OCI-M2 (cell line): ENCODE measurements around the gene PRR14.
"Not testable (repeated sequence)": the region's sequence is repeated elsewhere in the genome, so short reads cannot be mapped to it uniquely, and the experiment has no call there.

Experiments
- DNase-seq: peaks from one replicate; lab custom pipeline; 2025; ENCODE audit not compliant: unreplicated experiment; lab: John Stamatoyannopoulos, UW

The PRR14 gene

DNA sequence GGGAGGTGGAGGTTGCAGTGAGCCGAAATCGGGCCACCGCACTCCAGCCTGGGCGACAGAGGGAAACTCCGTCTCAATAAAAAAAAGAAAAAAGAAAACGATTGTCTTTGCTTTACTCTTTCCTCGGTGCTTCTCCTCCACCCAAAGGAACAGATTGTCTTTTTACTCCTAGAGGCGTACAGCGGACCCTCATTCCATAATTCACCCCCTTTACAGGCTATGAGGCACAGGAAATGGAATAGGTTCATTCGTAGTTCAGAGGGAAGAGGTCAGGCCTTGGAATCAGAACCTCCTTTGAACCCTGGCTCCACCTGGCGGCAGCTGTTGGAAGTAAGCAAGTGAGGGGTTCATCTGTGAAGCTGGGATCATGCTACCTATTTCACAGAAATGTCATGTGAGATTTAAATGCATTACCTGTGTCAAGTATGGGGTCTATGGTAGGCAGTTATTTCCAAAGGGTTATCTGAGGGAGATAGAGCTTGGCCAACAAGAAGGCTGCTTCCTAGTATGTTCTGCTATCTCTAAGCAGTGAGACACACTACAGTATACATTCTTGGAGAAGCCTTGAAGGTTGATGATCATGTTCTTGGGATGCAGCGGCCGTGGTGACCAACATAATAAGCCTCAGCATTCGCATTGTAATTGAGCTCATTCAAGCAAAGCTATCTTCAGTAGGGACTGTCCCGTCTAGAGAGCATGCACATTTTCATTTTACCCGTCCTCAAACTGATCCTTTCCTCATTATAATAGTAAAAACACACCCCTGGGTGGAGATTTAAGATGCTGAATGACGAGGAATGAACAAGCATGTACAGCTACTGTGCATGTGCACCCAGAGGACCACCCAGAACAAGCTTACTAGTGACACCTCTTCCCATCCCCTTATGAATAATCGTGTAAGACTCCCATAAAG lies 21.9 kb upstream of the PRR14 start:
- peak; percentile 35 for DNase-seq

DNA sequence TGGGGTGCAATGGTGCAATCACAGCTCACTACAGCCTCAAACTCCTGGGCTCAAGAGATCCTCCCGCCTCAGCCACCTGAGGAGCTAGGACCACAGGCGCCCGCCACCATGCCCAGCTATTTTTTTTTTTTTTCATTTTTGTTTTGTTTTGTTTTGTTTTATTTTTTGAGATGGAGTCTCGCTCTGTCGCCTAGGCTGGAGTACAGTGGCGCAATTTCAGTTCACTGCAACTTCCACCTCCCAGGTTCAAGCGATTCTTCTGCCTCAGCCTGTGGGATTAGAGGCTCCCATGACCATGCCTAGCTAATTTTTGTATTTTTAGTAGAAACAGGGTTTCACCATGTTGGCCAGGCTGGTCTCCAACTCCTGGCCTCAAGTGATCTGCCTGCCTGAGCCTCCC lies 18.3 kb upstream of the PRR14 start:
- not testable (repeated sequence) for DNase-seq

DNA sequence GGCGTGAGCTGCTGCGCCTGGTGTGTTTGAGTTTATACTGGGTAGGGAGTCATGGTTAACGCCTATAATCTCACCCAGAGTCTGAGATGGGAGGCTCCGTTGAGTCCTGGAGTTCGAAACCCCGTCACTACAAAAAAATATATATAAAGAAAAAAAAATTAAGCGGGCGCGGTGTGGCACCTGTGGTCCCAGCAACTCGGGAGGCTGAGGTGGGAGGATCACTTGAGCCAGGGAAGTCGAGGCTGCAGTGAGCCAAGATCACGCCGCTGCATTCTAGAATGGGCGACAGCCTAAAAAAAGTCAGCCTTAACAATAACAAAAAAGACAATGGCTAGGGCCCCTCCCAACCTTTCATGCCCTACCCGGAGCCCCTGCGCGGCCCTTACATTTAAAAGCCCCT lies 17.2 kb upstream of the PRR14 start:
- no peak for DNase-seq

DNA sequence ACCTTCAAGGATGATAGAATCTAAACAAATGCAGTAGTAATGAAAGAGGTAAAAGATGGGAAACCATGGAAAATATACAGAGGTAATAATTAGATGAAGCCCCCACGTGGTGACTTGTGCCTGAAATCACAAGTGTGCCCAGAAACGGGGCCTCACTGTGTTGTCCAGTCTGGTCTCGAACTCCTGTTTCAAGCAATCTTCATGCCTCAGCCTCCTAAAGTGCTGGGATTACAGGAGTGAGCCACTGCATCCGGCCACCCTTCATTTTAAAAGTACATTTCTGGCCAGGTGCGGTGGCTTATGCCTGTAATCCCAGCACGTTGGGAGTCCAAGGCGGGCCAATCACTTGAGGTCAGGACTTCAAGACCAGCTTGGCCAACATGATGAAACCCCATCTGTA lies 14.2 kb upstream of the PRR14 start:
- no peak for DNase-seq

DNA sequence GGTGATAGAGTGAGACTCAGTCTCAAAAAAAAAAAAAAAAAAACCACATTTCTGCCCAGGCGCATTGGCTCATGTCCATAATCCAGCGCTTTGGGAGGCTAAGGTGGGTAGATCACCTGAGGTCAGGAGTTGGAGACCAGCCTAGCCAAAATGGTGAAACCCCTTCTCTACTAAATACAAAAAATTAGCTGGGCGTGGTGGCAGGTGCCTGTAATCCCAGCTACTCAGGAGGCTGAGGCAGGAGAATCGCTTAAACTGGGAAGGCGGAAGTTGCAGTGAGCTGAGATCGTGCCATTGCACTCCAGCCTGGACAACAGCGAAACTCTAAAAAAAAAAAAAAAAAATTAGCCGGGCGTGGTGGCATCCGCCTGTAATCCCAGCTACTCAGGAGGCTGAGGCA lies 13.6 kb upstream of the PRR14 start:
- DNase-seq: not testable (repeated sequence)

DNA sequence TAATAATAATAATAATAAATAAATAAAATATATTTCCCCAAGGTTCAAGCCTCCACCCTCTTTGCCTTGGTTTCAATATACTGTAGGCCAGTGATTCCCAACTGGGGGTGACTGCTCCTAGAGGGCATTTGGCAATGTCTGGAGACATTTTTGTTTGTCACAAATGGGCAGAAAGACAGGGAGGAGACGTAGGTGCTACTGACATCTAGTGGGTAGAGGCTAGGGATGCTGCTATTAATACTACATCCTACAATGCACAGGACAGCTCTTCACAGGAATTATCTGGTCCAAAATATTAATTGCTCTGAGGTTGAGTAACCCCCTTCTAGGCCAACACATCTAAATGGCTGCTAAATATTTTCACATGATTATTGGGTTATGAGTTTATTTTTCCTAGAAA lies 12.8 kb upstream of the PRR14 start:
- DNase-seq: no peak

DNA sequence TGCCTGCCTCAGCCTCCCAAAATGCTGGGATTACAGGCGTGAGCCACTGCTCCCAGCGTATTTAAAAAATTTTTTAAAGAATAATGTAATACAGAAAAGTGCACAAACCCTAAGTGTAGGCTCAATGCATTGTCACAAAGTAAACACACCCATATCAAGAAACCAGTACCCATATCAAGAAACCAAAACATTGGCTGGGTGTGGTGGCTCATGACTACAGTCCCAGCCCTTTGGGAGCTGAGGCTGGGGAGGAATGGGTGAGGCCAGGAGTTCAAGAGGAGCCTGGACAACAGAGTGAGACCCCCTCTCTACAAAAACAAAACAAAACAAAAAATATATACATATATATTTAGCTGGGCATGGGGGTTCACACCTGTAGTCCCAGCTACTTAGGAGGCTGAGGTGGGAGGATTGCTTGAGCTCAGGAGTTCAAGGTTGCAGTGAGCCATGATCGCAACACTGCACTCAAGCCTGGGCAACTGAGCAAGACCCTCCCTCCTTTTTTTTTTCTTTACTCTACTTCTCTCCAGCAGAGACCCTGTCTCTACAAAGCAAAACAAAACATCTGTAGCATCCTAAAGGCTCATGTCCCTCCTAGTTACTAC lies 9.3 kb upstream of the PRR14 start:
- DNase-seq: no peak

DNA sequence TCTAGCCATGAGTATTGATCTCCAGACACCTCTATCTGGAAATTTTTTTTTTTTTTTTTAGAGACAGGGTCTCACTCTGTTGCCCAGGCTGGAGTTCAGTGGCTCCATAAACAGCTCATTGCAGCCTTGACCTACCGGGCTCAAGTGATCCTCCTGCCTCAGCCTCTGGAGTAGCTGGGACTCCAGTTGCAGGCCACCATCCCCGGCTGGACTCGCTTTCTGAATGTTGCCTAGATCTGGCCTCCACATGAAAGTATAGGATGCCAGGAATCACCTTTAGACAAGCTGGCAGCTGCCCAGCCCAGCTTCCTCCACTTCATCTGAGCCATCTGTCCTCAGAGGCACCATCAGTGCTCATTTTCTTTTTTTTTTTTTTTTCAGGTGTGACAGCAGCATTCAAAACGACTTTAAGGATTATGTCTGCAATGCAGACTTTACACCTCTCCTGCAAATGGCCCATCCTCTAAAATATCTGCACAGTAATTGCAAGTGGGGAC lies 6.4 kb upstream of the PRR14 start:
- no peak for DNase-seq

DNA sequence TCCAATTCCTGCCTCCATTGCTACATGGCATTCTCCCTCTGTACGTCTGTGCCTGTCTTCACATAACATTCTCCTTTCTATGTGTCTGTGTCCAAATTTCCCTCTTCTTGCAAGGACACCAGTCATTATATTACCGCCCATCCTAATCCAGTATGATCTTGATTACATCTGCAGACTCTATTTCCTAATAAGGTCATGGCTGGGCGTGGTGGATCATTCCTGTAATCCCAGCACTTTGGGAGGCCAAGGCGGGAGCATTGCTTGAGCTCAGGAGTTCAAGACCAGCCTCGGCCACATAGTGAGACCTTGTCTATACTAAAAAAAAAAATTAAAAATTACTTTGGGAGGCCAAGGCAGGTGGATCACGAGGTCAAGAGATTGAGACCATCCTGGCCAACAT lies 5.0 kb upstream of the PRR14 start:
- DNase-seq: no peak

DNA sequence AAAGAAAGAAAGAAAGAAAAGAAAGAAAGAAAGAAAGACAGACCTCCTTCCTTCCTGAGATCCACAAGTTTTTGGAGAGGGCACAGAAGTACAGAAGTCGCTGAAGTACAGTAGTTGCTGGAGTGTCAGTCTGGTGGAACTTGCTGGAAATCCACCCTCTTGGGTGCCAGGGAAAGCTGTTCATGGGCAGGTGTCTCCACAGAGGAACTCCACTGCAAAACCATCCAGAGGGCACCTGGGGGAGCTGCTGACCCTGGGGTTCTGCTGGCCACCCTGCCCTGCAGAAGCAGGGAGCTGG lies 3.5 kb upstream of the PRR14 start:
- no peak for DNase-seq

DNA sequence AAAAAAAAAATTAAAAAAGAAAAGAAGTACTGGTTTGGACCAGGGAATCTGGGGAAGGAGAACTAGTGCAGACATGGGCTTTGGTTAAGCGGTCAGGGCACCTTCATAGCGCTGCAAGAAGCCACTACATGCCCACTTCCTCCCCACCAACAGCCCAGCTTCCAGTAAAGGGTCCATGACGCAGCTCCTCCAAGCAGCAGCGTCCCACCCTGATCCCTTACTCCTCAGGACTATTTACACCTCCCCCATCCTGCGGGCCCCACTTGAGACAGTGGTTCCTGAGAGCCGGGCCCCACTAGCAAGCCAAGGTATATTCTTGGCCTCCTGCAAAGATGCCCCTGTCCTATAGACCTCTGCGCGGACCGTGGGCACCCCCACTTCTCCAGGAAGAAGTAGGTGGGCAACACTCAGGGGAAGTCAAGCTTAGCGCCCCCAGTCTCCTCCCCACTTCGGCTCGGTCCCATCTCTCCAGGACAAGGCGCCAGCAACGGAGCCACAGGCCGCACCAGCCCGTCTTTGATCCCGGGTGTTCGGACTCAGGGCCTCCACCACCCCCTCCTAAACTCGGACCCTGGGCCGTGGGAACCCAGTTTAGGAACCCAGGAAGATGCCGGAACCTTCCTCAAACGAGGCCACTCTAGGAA lies 913 bp upstream of the PRR14 start:
- no peak for DNase-seq

DNA sequence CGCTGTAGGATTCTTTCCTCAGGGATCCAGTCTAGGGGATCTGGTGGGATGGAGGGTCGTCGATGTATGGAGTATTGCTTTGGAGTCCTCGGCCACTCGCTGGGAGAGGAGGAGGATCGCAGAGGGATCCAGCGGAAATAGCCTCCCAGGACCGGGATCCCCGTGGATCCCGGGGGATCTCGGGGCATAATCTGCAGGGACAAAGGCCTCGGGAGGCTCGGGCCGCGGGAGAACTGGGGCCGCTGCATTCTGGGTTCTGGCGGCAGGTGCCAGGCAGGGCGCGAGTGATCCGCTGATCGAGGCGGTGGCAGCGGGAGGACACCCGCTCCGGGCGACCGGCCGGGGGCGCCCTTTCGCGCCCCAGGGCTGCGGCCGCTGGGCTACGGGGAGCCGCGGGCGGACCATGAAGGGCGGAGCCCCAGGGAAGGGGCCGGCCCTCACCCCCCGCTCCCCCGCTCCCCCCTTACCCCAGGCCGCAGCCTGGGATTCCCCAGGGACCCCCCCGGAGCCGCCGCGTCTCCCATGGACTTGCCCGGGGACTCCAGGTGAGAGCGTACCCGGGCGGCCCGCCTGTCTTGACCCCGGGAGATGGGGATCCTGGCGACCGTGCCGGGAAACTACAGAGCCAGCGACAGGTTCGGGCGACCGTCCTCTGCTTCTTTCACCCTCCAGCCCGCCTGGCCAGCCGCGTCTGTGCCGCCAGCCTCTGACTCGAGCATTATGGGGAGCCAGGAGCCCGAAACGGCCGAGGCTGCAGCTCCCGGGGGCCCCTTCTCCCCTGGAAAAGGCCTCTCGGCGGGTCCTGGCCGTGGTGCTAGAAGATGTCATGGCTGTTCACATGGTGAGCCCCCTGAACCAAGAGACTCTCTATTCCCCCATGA lies 604 bp downstream of the PRR14 start:
- no peak for DNase-seq

DNA sequence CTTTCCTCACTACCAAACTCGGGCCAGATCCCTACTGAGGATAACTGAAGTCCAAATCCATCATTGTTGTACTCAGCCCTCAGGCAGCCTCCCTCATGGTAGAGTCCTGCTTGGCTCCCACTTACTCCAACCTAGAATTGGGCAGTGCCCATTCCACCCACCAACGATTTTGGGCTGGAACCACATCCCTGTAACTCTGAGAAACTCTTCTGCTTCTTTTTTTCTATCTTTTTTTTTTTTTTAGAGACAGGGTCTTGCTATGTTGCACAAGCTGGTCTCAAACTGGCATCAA lies 1.2 kb downstream of the PRR14 start:
- DNase-seq: no peak

DNA sequence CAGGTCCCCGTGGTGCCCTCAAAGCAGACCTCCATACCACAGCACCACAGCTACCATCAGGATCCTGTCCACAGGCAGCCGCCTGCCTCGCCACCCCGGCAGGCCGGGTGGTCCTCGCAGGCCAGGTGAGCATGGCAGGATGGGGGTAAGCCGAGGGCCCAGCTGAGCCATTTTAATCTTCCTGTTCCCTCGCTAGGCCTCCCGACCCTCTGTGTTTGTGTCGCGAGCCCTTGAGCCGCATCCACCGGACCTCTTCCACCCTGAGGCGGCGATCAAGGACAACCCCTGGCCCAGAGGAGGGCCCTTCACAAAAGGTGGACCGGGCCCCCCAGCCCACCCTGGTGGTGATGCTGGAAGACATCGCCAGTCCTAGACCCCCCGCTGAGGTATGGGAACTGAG lies 2.0 kb downstream of the PRR14 start:
- no peak for DNase-seq

DNA sequence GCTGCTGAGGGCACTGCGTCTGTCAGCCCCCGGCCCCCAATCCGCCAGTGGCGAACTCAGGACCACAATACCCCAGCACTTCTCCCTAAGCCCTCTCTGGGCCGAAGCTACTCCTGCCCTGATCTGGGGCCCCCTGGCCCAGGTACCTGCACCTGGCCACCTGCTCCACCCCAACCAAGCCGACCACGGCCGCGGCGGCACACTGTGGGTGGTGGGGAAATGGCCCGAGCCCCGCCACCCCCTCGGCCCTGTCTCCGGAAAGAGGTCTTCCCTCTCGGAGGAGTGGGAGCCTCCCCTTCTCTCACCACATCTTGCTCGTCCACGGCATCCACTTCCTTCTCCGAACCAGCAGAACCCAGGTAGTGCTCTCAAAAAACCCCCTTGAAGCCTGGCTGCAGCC lies 4.1 kb downstream of the PRR14 start:
- no peak for DNase-seq

DNA sequence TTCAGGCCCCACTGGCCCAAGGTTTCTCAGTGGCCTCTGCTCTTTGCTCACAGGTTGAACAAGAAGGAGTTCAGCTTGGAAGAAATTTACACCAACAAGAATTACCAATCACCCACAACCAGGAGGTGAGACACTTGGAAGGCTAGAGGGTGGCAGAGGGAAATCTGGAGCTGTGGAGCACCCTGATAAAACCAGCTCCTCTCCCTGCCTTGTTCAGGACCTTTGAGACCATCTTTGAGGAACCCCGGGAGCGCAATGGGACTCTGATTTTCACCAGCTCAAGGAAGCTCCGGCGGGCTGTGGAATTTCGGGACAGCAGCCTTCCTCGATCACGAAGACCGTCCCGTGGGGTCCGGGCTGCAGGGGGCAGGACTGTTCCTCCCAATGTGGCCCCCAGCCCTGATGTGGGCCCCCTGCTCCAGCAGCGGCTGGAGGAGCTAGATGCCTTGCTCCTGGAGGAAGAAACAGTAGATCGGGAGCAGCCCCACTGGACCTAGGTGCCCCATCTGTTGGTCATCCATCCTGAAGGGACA lies 5.1 kb downstream of the PRR14 start:
- no peak for DNase-seq

DNA sequence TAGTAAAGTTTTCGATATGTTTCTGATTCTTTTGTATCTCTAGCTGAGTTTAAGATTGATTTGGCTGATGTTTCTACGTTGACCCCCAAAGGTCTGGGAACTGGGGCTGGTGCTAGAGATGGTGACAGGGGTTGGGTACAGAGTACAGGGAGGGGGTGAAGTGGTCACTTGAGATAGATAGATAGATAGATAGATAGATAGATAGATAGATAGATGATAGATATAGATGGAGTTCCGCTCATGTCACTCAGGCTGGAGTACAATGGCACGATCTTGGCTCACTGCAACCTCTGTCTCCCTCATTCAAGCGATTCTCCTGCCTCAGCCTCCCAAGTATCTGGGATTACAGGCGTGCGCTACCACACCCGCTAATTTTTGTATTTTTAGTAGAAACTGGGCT lies 5.6 kb downstream of the PRR14 start:
- DNase-seq: no peak

DNA sequence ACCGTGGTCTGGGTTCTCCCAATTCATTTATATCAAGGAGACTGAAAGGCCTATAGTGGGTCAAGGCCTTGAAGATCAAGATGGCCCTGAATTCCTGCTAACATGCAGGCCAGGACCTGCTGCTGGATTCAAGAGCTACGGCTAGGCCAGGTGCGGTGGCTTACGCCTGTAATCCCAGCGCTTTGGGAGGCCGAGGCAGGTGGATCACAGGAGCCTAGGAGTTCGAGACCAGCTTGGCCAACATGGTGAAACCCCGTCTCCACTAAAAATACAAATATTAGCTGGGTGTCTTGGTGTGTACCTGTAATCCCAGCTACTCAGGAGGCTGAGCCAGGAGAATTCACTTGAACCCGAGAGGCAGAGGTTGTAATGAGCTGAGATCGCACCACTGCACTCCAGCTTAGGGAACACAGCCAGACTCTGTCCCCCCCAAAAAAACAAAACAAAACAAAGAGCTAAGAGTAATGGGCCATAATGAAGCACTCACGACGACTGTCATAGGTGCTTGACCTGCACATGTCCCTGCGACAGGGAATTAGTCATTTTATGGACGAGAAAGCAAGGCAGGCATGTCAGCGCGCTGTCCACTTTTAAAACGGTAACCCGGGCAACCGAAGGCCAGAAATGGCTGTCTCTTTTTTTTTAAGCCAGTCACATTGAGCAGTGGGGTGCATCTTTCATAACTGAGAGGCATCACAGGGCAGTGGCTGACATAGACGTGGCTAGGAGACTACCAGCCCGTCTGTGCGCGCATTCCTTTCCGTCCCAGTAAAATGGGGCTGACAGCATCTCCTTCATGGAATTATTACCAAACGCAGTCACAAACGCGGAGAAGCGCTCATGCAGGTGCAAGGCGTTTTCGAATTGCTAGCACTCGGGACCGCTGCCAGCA lies 6.5 kb downstream of the PRR14 start:
- DNase-seq: no peak

DNA sequence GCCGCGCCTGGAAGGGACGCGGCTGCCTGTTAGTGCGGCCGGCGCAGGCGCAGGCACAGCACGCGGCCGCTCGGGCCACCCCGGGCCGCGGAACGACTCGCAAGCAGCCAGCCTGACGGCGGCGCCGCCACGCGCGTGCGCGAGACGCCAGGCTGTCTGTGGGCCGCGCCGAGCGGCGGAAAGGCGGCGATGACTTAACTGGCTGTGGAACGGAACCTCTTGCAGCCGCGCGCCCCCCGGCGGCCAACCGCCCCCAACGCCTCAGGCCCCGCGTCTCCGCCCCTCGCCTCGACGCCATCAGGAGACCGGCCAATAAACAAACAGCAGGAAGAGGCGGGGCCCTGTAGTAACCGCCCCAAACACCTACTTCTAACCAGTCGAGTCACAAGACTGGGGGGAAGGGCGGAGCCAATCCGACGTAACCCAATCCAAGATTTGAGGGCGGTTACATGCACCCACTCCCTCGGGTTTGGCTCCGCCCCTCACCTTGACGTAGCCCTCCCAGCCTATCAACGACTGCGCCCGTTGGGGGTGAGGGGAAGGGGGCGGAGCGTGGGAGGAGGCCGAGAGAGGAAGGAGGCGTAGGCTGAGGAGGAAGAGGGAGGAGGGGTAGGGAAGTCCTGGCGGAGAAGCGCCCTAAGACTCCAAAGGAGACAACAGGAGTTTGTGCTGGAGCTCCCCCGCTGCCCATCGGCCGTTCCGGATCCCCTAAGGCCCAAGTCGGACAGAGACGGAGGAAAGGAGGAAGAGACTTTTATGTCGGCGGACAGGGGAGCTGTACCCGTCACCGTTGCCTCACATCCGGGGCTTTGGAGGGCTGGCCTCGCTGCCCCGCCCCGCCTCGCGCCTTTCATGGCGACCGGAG lies 7.3 kb downstream of the PRR14 start, which contains the start of gene FBRS:
FBRS (plus strand) TSS at position 566 of the 865 bp plus-strand sequence. CDS start 1,088 bp downstream, outside the sequence.
- peak; percentile 91 for DNase-seq
